HG03159 (cell line): ENCODE results near the gene MAST4.

ENCODE experiments used
- ATAC-seq: cut with Tn5 transposase; IDR thresholded peaks from one replicate; pipeline ENCODE4 v1.9.1; 2021; ENCODE audit warnings: mild to moderate bottlenecking, moderate library complexity; ENCODE audit not compliant: unreplicated experiment

MAST4 gene

DNA sequence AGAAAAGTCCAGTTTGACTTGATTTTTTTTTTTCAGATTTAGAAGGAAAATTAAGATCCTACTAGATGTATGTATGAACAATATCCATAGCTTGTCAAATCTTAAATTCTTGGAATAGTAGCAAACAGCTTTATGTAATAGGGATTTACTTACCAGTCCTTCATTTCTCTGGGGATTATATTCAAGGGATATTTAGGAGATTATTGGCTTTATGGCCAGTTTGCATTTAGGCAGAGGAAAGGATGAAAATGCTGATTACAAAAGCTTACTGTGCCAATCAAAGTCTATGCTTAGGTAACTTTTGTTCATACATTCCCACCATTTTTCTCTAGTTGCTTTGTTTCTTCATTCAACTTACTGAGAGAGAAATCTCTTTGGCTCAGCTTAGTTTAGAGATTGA is 47.9 kb downstream of the MAST4 start:
- ATAC-seq = no peak

GRCh38 chr5:66645039-66645438 is 48.8 kb downstream of the MAST4 start:
- no peak for ATAC-seq

DNA sequence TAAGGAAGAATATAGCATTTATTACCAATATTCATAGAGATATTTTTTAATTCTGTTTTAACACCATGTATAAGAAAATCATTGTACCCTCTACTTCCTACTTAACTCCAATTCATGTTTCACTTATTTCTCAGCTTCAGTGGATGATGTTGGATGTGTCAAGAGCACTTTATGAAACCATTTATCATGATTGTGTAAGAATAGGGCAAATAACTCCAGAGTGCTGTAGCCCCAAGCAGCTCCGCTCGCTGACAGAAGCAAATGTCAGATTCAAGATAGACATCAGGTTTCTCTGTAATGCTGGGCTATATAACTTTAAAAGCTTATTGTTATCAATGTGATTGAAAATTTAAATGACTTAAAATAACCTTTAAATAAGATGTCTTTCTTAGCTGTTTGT is 50.4 kb downstream of the MAST4 start:
- ATAC-seq = no peak

DNA sequence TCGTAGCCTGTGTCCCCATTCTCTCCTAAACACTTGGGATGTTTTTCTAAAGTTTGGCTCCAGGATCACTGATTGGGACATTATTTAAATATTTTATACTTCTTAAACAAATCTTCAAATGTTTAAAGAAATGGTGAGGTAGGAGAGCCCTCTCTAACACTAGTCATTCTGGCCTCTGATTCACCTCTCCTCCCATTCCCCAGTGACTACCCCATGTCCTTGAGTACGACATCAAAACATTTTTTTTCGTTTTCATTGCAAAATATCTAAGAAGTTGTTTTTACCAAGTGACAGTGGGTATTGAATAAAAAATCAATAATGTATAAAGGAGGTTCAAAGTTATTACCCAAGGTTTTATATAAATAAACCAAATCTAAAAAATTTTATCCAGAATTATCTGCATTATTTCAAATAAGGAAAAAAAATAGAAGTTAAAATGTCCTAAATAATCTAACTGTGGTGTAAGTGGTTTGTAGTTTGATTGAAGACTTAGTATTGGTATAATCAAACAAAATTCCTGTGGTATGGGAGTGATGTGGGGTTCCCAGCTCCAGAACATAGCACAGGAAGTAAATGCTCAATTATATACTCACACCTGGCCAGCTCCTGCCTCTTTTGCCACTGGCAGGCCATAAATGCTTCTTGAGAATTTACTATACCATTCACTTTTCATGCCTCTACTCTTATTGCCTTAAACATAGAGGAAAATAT is 51.1 kb downstream of the MAST4 start:
- ATAC-seq = no peak

GRCh38 chr5:66652818-66653217 is 56.6 kb downstream of the MAST4 start:
- no peak for ATAC-seq

GRCh38 chr5:66653325-66653724 is 57.1 kb downstream of the MAST4 start:
- ATAC-seq = no peak

- no peak for ATAC-seq
Observed at GRCh38 chr5:66655395-66656324, 59.5 kb downstream of the MAST4 start.

DNA sequence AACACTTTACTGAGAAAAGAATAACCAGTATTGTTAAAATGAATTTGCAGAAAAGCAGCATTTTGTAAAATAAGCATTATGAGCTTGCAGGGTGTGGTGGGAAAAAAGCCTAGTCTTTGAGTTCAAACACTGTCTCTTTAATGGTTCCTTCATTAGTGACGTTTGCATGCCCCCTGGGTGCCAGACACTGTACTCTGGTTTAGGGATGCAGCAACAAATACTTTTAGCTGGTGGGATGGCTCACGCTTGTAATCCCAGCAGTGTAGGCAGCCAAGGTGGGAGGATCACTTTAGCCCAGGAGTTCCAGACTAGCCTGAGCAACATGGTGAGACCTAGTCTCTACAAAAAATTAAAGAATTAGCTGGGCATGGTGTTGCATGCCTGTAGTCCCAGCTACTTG is 62.3 kb downstream of the MAST4 start:
- no peak for ATAC-seq

- no peak for ATAC-seq
Observed at GRCh38 chr5:66659780-66660179, 63.6 kb downstream of the MAST4 start.

DNA sequence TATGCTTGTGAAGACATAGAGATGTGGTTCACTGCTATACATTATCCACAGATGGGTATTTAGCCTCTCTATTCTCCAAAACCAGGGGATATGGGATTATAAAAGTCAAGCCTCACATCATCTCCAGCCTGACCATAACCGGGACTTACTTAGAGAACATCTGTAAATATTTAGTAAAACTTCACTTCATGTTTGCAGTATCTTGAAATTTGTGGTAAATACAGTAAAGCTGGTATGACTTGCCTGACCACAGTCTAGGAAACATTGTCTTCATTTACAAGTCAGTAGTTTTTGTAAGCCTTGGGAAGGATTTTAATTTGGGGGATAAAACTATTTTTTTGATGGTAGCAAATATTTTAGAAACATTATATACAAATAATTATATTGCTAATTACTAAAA is 64.2 kb downstream of the MAST4 start:
- no peak for ATAC-seq

- ATAC-seq = no peak
Observed at GRCh38 chr5:66661149-66661548, 65.0 kb downstream of the MAST4 start.

DNA sequence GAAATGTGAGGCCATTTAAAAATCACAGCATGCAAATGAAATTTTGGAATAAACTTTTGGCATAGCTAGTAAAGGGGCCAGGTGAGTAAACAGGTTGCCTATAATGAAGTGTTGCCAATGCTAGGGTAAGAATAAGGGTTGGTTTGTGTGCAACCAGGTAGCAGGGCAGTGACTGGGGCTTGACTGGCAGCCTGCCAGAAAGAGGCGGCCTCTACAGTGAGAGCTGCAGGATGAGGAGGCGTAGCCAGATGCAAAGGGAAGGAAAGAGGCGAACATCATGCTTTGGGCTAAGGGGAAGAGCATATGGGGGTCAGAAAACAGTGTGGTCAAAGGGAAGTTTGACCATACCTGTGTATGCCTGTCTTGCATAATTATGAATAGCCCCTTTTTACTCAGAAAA is 70.6 kb downstream of the MAST4 start:
- no peak for ATAC-seq

GRCh38 chr5:66669086-66669861 is 73.1 kb downstream of the MAST4 start:
- no peak for ATAC-seq

DNA sequence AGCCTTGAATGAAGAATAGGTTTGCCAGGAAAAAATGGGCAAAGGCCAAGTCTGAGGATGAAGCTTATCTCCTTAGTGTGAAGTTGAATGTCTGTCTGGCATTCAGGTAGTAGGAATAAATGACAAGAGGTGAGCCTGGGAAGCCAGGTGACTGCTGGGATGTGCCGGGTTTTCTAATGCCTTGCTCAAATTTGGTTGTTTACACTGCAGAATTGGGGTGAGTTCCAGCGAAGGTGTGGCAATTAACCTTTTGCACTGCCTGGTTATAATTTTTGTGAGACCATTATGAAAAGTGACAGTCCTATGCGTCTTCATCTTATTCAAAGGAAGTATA is 73.6 kb downstream of the MAST4 start:
- no peak for ATAC-seq

- no peak for ATAC-seq
Observed at GRCh38 chr5:66671305-66671704, 75.1 kb downstream of the MAST4 start.

GRCh38 chr5:66674802-66675201 is 78.6 kb downstream of the MAST4 start:
- no peak for ATAC-seq

DNA sequence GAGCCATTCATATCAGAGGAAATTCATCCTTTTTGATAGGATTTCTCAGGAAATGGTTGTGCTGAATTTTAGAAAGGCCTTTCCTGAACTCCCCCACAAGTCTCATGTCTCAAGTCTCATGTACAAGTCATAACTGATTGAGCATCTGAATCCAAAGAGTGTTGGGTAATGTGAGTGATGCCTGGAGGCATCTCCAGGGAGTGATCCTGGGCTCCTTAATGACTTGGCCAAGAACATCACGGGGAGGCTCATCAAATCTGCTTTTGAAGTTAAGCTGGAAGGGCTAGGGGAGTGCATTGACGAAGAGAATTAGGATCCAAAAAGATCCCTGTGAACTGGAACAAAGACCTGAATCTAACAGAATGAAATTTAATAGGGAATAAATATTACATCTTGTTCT is 79.2 kb downstream of the MAST4 start:
- no peak for ATAC-seq

GRCh38 chr5:66680221-66680620 is 84.0 kb downstream of the MAST4 start:
- ATAC-seq = no peak

- ATAC-seq = no peak
Observed at GRCh38 chr5:66680804-66681203, 84.6 kb downstream of the MAST4 start.

DNA sequence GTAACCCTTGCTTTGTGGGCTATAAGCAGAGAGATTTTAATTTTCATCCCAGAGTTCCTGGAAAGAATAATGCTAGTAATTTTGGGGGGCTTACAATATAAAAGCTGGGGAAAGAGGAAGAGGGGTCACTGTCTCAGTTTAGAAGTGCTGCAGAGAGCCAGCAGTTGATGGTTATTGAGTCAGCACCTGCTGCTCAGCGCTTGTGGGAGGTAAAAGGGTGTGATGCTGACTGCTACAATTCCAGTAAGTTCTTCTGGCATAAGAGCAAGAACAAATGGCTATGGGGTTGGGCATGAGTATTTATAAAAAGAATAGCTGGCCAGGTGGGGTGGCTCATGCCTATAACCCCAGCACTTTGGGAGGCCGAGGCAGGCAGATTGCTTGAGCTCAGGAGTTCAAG is 88.5 kb downstream of the MAST4 start:
- ATAC-seq = no peak

- no peak for ATAC-seq
Observed at GRCh38 chr5:66689522-66690220, 93.5 kb downstream of the MAST4 start.
